Rectal smooth muscle tissue (tissue), 1 donor: Measurements from ENCODE around the gene EFTUD2.
"Not testable (repeated sequence)": the region's sequence is repeated elsewhere in the genome, so short reads cannot be mapped to it uniquely, and the experiment has no call there.

Experiments
- H3K27ac ChIP-seq: one replicate; pipeline ENCODE4 v1.7.0; 2013; ENCODE audit warnings: low read depth, low read length, inconsistent platforms
- H3K27me3 ChIP-seq: one replicate; pipeline ENCODE4 v1.7.0; 2013; ENCODE audit warnings: low read length; ENCODE audit not compliant: control insufficient read depth, insufficient read depth
- H3K36me3 ChIP-seq: one replicate; pipeline ENCODE4 v1.7.0; 2013; ENCODE audit warnings: low read length; ENCODE audit not compliant: control insufficient read depth, insufficient read depth
- H3K4me1 ChIP-seq: one replicate; pipeline ENCODE4 v1.7.0; 2013; ENCODE audit warnings: low read length; ENCODE audit not compliant: control insufficient read depth, insufficient read depth
- H3K4me3 ChIP-seq: one replicate; pipeline ENCODE4 v1.7.0; 2013; ENCODE audit warnings: low read length
- H3K9ac ChIP-seq: one replicate; pipeline ENCODE4 v1.7.0; 2013; ENCODE audit warnings: low read length

Gene EFTUD2

DNA sequence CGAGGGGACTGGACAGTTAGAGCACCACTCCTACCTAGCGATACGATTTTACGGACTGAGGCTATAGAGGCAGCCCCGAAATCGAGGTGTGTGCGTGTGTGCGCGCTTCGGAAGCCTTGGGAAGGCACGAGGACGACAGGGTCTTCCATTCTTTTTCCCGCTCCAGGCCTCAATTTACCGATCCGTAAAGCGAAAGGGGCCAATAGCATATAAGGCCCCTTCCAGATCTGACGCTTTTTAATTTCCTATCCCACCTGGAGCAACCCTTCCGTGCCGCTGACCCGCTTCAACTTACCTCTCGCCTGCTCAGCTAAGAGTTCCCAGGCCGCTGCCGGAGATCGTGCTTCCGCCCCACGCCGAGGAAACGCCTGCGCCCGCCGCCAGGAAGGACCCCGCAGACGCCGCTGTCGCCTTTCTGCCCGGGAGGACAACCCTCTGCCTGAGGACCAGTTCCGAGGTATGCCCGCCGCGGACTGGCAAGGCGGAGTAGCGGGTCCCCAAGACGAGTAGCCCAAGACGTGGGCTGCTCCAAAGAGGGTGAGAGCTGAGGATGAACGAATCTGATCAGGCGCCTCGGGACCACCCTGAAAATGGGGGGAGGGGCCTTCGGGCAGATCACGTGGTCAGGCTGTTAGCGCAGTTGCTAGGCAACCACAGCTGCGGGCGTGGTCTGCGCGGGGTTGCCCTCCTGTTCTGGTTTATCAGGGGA, at the start of gene EFTUD2:
TSS of gene EFTUD2 (minus strand) at position 372 of the 709 bp plus-strand sequence. CDS start 4,924 bp downstream, outside the sequence.
- H3K27ac ChIP-seq: peak within 1 kb of the TSS; percentile 99
- peaks cover 3% of the 10 kb centered on the region for H3K36me3 ChIP-seq
- peaks cover 8% of the 10 kb centered on the region for H3K4me1 ChIP-seq
- H3K4me3 ChIP-seq: peak within 1 kb of the TSS; percentile 87
- H3K27me3 ChIP-seq: no peaks in the 10 kb centered on the region
- peak within 1 kb of the TSS; percentile 94 for H3K9ac ChIP-seq

DNA sequence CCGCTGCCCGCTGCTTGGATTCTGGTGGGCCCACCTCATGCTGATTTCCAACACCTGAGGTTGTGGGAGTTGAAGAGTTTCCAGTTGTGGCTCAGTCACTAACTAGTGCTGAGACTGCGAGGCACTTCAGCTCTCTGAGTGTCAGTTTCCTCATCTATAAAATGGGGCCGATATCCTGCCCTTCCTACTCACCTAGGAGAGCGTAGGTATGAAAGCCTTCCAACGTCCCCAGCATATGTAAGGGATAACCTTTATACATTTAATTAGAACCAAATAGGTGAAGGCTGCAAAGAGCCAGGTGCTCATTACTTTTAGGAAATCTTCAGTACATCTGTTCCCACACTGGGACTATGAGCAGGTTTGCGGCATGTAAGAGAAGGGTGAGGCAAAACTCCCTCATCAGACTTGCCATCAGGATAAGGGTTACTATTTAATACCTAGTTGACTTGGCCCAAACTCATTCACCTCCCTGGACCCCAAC, 49.1 kb upstream of the EFTUD2 start:
- Histone ChIP-seq H3K9ac (no peak overlapping the region), H3K27ac (no peak overlapping the region), H3K36me3 (no peaks in the 10 kb centered on the region), H3K4me1 (peaks cover 3% of the 10 kb centered on the region), H3K27me3 (no peaks in the 10 kb centered on the region), H3K4me3 (peak overlapping the region; percentile 61)

DNA sequence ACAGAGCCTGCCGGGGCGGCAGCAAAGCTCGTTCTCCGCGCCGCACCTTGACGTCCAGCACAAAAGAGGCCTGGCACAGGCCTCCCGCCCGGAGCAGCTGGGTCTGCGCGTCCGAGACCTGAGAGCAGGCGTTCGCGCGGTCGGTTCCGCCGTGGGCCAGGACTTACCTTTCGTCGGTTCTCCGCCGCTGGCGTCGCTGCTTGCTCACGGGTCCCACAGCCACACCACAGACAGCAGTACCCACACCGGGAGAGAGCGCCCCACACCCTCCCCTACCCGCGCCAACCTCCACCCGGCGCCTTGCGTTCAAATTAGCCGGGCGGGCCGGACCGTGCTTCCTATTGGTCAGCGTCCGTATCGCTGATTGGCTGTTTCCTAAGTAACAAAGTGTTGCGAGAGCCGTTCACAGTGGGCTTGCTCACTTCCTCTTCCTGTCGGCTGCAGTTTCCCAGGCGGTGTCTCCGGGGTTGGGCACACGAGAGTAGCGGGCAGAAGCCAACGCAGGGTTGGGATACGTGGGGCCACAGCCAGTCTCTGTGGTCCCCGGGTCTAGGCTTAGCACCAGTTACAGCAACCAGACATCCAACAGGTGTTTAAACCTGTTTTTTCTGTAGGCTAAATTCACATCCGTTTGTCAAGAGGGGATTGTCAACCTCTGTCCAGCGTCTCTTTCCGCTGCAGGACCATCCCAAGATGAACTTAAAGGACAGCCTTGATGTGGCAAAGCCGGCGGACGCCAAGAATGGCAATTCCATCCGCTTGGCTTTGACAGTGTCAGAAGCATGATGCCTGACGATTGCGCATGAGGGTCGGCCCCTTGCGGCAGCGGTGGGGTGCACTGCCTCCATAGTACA, 48.4 kb upstream of the EFTUD2 start, which contains the start of gene KIF18B:
TSS of gene KIF18B (minus strand) at position 313 of the 854 bp plus-strand sequence. CDS start 11,429 bp downstream, outside the sequence.
- Histone ChIP-seq H3K36me3 (no peaks in the 10 kb centered on the region), H3K27ac (peak within 1 kb of the TSS; percentile 25), H3K27me3 (no peaks in the 10 kb centered on the region), H3K4me3 (peak within 1 kb of the TSS; percentile 61), H3K9ac (peak within 1 kb of the TSS; percentile 4), H3K4me1 (peaks cover 3% of the 10 kb centered on the region)

DNA sequence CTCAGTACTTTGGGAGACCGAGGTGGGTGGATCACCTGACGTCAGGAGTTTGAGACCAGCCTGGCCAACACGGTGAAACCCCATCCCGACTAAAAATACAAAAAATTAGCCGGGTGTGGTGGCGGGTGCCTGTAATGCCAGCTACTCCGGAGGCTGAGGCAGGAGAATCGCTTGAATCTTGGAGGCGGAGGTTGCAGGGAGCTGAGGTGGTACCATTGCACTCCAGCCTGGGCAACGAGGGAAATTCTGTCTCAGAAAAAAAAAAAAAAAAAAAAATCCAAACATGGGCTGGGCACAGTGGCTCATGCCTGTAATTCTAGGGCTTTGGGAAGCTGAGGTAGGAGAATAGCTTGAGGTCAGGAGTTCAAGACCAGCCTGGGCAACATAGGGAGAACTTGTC, 46.4 kb upstream of the EFTUD2 start:
- H3K4me1 ChIP-seq, H3K27me3 ChIP-seq, H3K36me3 ChIP-seq: not testable (repeated sequence)

DNA sequence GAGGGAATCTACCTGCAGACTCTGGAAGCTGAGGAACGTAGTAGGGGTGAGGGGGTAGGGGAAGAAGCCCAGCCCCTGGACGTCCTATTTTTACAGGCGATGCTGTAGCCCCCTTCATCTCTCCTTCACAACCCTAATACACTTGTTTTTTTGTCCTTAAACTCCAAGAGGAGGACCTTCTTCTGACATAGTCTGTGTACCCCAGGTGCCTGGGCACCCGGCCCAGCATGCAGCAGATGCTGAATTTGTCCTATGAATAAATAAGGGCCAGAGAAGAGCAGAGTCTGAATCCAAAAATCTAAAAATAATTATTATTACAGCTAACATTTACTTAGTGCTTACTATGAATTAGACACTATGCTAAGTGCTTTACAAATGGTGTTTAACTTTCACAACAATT, 43.2 kb upstream of the EFTUD2 start:
- Histone ChIP-seq H3K9ac (no peak overlapping the region), H3K4me3 (no peak overlapping the region), H3K4me1 (peaks cover 3% of the 10 kb centered on the region), H3K27ac (no peak overlapping the region), H3K36me3 (no peaks in the 10 kb centered on the region), H3K27me3 (no peaks in the 10 kb centered on the region)

More for the DNA sequence above, 46.4 kb upstream of the EFTUD2 start:
- not testable (repeated sequence) for H3K27ac ChIP-seq, H3K4me3 ChIP-seq, H3K9ac ChIP-seq

DNA sequence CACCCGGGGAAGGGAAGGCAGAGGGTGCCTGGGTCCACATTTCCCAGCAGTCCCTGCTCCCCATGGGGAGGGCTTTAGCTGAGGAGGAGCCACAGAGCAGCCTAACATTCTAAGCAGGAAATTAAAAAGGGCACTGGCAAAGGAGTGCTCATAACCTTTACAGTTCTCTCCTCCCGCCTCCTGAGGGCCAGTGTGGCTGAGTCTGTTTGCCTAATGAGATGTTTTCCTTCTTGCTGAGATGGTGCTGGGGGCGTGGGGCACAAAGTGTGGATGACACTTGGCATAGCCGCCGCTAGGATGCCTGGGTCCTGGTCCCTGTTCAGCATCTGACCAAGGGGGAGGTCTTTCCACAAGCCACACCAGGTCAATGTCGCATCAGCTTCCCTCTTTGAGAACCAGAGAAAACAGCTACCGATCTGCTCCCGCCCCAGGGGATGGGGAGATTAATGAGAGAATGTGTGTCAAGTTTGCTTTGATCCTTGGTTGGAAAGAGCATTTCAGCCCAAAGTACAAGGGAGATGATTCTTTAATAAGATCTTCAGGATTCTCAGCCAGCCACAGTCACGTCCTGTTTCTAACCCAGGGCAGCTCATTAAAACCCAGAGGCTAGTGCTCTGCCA, 42.6 kb upstream of the EFTUD2 start:
- no peak overlapping the region for H3K4me3 ChIP-seq
- no peak overlapping the region for H3K27ac ChIP-seq
- H3K4me1 ChIP-seq: no peaks in the 10 kb centered on the region
- no peaks in the 10 kb centered on the region for H3K27me3 ChIP-seq
- H3K36me3 ChIP-seq: no peaks in the 10 kb centered on the region
- H3K9ac ChIP-seq: no peak overlapping the region

DNA sequence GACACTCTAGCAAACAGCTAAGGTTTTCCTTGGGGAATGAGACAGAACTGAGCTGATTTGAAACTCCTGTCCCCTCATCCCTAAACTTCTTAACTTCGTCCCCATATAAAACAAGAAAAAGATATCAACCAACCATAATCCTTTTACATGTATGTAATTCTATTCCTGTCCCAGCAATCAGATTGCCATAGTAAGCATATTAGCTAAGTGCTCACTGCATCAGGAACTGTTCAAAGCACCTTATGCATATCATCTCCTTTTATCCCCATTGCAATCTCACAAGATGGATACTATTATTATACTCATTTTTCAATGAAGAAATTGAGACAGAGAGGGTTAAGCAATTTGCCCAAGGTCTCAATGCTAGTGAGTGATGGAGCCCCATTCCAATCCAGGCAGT, 41.5 kb upstream of the EFTUD2 start:
- Histone ChIP-seq H3K9ac (no peak overlapping the region), H3K36me3 (no peaks in the 10 kb centered on the region), H3K4me3 (no peak overlapping the region), H3K27me3 (no peaks in the 10 kb centered on the region), H3K4me1 (no peaks in the 10 kb centered on the region), H3K27ac (no peak overlapping the region)

DNA sequence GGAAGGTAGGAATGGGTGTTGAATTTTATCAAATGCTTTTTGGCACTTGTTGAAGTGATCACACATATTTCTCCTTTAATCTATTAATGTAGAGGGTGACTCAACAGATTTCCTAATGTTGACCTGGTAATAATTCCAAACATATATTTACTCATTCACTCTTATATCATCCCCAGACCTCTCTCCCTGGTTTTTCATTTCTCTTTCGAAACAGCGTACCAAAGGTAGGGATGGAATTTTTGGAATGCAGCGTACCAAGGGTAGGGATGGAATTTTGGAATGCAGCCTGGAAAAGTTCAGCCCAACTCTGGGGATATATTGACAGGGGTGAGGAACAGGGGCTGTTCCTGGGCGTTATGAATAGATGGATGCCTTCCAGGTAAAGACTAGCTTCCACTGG, 41.1 kb upstream of the EFTUD2 start:
- H3K4me1 ChIP-seq: no peaks in the 10 kb centered on the region
- no peaks in the 10 kb centered on the region for H3K36me3 ChIP-seq
- no peak overlapping the region for H3K9ac ChIP-seq
- no peak overlapping the region for H3K4me3 ChIP-seq
- H3K27me3 ChIP-seq: no peaks in the 10 kb centered on the region
- H3K27ac ChIP-seq: no peak overlapping the region

DNA sequence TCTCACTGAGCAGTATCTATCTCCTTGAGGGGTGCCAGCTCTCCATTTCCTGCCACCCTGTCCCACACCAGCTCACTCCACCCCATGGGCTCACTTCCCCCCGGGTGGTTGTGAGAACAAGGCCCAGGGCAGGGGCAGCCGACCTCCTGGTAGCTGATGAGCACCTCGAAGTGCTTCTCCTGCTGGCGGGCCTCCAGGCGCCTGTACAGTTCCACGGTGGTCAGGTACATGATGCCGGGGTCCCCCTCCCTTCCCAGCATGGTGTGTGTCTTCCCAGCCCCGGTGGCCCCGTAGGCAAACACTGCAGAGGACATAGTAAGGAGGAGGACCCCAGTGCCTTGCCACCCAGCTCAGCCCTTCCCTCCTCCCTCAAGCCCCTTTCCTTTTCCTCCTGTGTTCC, 35.9 kb upstream of the EFTUD2 start:
- Histone ChIP-seq H3K27ac (no peak overlapping the region), H3K9ac (no peak overlapping the region), H3K36me3 (no peaks in the 10 kb centered on the region), H3K4me1 (no peaks in the 10 kb centered on the region), H3K27me3 (peaks cover 2% of the 10 kb centered on the region), H3K4me3 (no peak overlapping the region)

DNA sequence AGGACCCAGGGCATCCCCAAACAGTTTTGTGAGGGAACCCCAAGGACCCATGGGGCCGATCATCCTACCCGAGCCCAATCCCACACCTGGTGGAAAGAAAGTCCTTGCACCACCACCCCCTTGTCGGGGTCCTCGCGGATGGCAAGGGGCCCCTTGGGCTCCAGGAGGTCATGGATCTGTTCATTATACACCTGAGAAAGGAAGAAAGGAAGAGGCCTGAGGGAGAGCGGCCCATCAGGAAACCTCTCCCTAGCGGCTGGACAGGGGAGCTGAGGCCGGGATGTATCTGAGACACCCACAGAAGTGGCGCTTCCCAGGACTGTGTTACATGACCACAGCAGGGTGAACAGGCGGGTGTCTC, 35.5 kb upstream of the EFTUD2 start:
- Histone ChIP-seq H3K9ac (no peak overlapping the region), H3K4me3 (no peak overlapping the region), H3K27ac (no peak overlapping the region), H3K36me3 (no peaks in the 10 kb centered on the region), H3K27me3 (peaks cover 2% of the 10 kb centered on the region), H3K4me1 (no peaks in the 10 kb centered on the region)

DNA sequence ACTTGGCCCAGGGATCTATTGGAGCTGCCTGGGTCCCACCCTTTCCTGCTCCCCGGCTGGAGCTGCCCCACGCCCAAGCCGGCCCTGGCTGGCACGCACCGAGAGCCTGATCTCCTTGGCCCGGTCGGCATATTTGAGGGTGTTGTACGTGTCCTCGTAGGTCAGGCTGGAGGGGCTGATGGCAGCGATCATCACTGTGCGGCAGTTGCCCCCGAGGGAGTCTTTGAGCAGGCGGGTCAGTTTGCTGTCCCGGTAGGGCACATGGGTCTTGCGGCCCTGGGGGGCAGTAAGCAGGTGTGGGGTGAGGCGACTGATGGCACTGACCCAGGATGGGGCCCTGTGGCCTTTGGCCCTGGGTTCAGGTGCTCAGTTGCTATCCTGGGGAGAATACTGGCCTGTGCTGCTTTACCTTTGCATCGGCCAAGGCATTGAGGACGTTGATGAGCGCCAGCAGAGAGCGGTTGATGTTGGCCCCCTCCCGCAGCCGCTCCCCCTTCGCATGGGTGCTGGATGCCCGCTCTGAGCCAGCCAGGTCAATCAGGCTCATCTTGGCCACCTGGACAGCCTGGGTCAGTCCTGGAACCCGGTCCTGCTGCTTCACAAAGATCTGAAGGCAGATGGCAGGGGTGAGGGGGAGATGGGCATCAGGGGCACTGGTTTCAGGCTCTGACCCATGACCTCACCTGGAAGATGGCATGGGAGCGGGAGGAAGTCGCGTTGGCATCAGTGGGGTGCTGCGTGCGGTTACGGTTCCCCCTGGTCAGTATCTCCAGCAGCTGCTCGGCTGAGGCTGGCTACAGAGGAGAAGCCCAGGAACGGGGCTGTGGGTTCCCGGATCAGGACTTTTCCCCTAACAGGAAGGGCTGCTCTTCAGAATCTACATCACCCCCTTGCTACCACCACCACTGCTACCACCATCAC, 34.8 kb upstream of the EFTUD2 start:
- H3K9ac ChIP-seq: no peak overlapping the region
- H3K36me3 ChIP-seq: no peaks in the 10 kb centered on the region
- H3K4me3 ChIP-seq: no peak overlapping the region
- H3K4me1 ChIP-seq: no peaks in the 10 kb centered on the region
- H3K27me3 ChIP-seq: peaks cover 2% of the 10 kb centered on the region
- H3K27ac ChIP-seq: no peak overlapping the region

DNA sequence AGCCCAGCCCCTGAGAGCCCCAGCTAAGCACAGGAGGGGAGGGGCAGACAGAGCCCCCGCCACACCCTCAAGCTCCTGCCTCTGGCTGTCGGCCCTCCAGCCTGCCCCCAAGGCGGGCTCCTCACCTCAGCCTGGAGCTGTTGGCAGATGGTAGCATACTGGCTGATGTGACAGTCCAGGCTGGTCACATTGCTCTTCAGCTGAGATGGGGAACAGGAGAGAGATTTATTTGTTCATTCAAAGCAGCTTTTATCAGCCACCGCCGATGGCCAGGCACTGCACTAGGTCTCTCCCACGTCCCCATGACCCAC, 33.5 kb upstream of the EFTUD2 start:
- H3K36me3 ChIP-seq: no peaks in the 10 kb centered on the region
- no peak overlapping the region for H3K4me3 ChIP-seq

More for the DNA sequence above, 33.5 kb upstream of the EFTUD2 start:
- Histone ChIP-seq H3K9ac (no peak overlapping the region), H3K27ac (no peak overlapping the region), H3K27me3 (peaks cover 2% of the 10 kb centered on the region), H3K4me1 (no peaks in the 10 kb centered on the region)
